Muscle of leg (tissue), 16 donors: ENCODE results near the gene NACA. TPM values are rescaled to one million over a fixed set of nuclear protein-coding genes. Genes with fewer than 3 reads are reported as not detected.
A peak's percentile ranks its signal among the peaks of the same experiment; 100 is the strongest.

ENCODE experiments used
- DNase-seq: peaks from one replicate; pipeline ENCODE4 v3.0.0; 2013
- H3K27ac ChIP-seq: one replicate; pipeline ENCODE4 v1.5.1; 2013; ENCODE audit warnings: mild to moderate bottlenecking, low read length, control low read depth
- H3K27me3 ChIP-seq: one replicate; pipeline ENCODE4 v1.6.1; 2013; ENCODE audit warnings: low read length; ENCODE audit not compliant: control insufficient read depth, insufficient read depth
- H3K36me3 ChIP-seq: one replicate; pipeline ENCODE4 v1.6.1; 2013; ENCODE audit warnings: low read length; ENCODE audit not compliant: control insufficient read depth, insufficient read depth
- H3K4me1 ChIP-seq: one replicate; pipeline ENCODE4 v1.6.1; 2013; ENCODE audit warnings: low read length; ENCODE audit not compliant: control insufficient read depth, insufficient read depth
- H3K4me3 ChIP-seq: one replicate; pipeline ENCODE4 v1.5.1; 2013; ENCODE audit warnings: low read length, control low read depth
- H3K9me3 ChIP-seq: replicated peaks from 2 replicates; pipeline ENCODE4 v1.6.1; 2013; ENCODE audit warnings: low read depth, low read length; ENCODE audit not compliant: control insufficient read depth
- WGBS: methylation state at CpG from one replicate; pipeline ENCODE4 v1.1.5; 2013; ENCODE audit warnings: missing lambda C conversion rate; ENCODE audit not compliant: insufficient coverage; 5-methylcytosine and 5-hydroxymethylcytosine counted together
- long read RNA-seq, 11 donors: transcript quantifications; one replicate each; lab custom pipeline, GENCODE V29; 2026
- polyA plus RNA-seq, 8 donors: library from polyadenylated mRNA; unstranded; fragments of 120-200 nt; gene quantifications; one replicate each; pipeline versions ENCODE4 v1.2.1 to v1.2.3, GENCODE V29; 2013; ENCODE audit warnings: inconsistent platforms in 1 of 8, low replicate concordance in 1 of 8; ENCODE audit not compliant: insufficient read length in 8 of 8, insufficient read depth in 1 of 8
- total RNA-seq: library from RNA; stranded (reverse); fragments of 120-200 nt; gene quantifications from one replicate; pipeline ENCODE4 v1.2.4, GENCODE V29; 2013

NACA gene
- total RNA-seq (1,652 TPM), polyA plus RNA-seq (1,000 to 10,000 TPM; 1,679 to 2,423 (median 2,076) TPM)
- long read RNA-seq, donor 1, transcript NACA-204 (8 exons, 802 nt) = minor isoform, 9 of 295 reads
- long read RNA-seq, donor 1, transcript NACA-201 (8 exons, 2,690 nt) = major isoform, 140 of 295 reads
- long read RNA-seq, donor 1, partial matches to known transcripts = 135 of 295 reads
- long read RNA-seq, donor 1, other reads (novel, unspliced or antisense) = 7 of 295 reads
- long read RNA-seq, donor 2, transcript NACA-201 (8 exons, 2,690 nt) = major isoform, 46 of 80 reads
- long read RNA-seq, donor 2, partial matches to known transcripts = 31 of 80 reads
- long read RNA-seq, donor 2, other reads (novel, unspliced or antisense) = 0 of 80 reads
- long read RNA-seq, donor 3, transcript NACA-201 (8 exons, 2,690 nt) = major isoform, 229 of 654 reads
- long read RNA-seq, donor 3, transcript NACA-202 (8 exons, 1,059 nt) = minor isoform, 12 of 654 reads
- long read RNA-seq, donor 3, transcript NACA-204 (8 exons, 802 nt) = minor isoform, 9 of 654 reads
- long read RNA-seq, donor 3, partial matches to known transcripts = 381 of 654 reads
- long read RNA-seq, donor 3, other reads (novel, unspliced or antisense) = 20 of 654 reads
- long read RNA-seq, donor 4, transcript NACA-201 (8 exons, 2,690 nt) = major isoform, 239 of 535 reads
- long read RNA-seq, donor 4, transcript NACA-204 (8 exons, 802 nt) = minor isoform, 15 of 535 reads
- long read RNA-seq, donor 4, partial matches to known transcripts = 251 of 535 reads
- long read RNA-seq, donor 4, other reads (novel, unspliced or antisense) = 20 of 535 reads
- long read RNA-seq, donor 5, transcript NACA-202 (8 exons, 1,059 nt) = minor isoform, 47 of 1,604 reads
- long read RNA-seq, donor 5, transcript NACA-204 (8 exons, 802 nt) = minor isoform, 46 of 1,604 reads
- long read RNA-seq, donor 5, transcript NACA-201 (8 exons, 2,690 nt) = major isoform, 1,009 of 1,604 reads
- long read RNA-seq, donor 5, partial matches to known transcripts = 413 of 1,604 reads
- long read RNA-seq, donor 5, other reads (novel, unspliced or antisense) = 76 of 1,604 reads
- long read RNA-seq, donor 6, transcript NACA-202 (8 exons, 1,059 nt) = minor isoform, 21 of 1,208 reads
- long read RNA-seq, donor 6, transcript NACA-204 (8 exons, 802 nt) = minor isoform, 41 of 1,208 reads
- long read RNA-seq, donor 6, transcript NACA-217 (3 exons, 544 nt) = minor isoform, 5 of 1,208 reads
- long read RNA-seq, donor 6, transcript NACA-201 (8 exons, 2,690 nt) = major isoform, 692 of 1,208 reads
- long read RNA-seq, donor 6, partial matches to known transcripts = 392 of 1,208 reads
- long read RNA-seq, donor 6, other reads (novel, unspliced or antisense) = 48 of 1,208 reads
- long read RNA-seq, donor 7, transcript NACA-201 (8 exons, 2,690 nt) = major isoform, 486 of 931 reads
- long read RNA-seq, donor 7, transcript NACA-202 (8 exons, 1,059 nt) = minor isoform, 15 of 931 reads
- long read RNA-seq, donor 7, transcript NACA-204 (8 exons, 802 nt) = minor isoform, 27 of 931 reads
- long read RNA-seq, donor 7, transcript NACA-217 (3 exons, 544 nt) = minor isoform, 6 of 931 reads
- long read RNA-seq, donor 7, partial matches to known transcripts = 347 of 931 reads
- long read RNA-seq, donor 7, other reads (novel, unspliced or antisense) = 43 of 931 reads
- long read RNA-seq, donor 8, transcript NACA-201 (8 exons, 2,690 nt) = major isoform, 377 of 857 reads
- long read RNA-seq, donor 8, transcript NACA-204 (8 exons, 802 nt) = minor isoform, 25 of 857 reads
- long read RNA-seq, donor 8, transcript NACA-202 (8 exons, 1,059 nt) = minor isoform, 14 of 857 reads
- long read RNA-seq, donor 8, transcript NACA-217 (3 exons, 544 nt) = minor isoform, 7 of 857 reads
- long read RNA-seq, donor 8, partial matches to known transcripts = 407 of 857 reads
- long read RNA-seq, donor 8, other reads (novel, unspliced or antisense) = 14 of 857 reads
- long read RNA-seq, donor 9, transcript NACA-201 (8 exons, 2,690 nt) = major isoform, 304 of 669 reads
- long read RNA-seq, donor 9, transcript NACA-219 (4 exons, 768 nt) = minor isoform, 6 of 669 reads
- long read RNA-seq, donor 9, transcript NACA-202 (8 exons, 1,059 nt) = minor isoform, 16 of 669 reads
- long read RNA-seq, donor 9, transcript NACA-204 (8 exons, 802 nt) = minor isoform, 17 of 669 reads
- long read RNA-seq, donor 9, partial matches to known transcripts = 298 of 669 reads
- long read RNA-seq, donor 9, other reads (novel, unspliced or antisense) = 13 of 669 reads
- long read RNA-seq, donor 10, transcript NACA-204 (8 exons, 802 nt) = minor isoform, 33 of 1,252 reads
- long read RNA-seq, donor 10, transcript NACA-202 (8 exons, 1,059 nt) = minor isoform, 13 of 1,252 reads
- long read RNA-seq, donor 10, transcript NACA-201 (8 exons, 2,690 nt) = major isoform, 487 of 1,252 reads
- long read RNA-seq, donor 10, partial matches to known transcripts = 675 of 1,252 reads
- long read RNA-seq, donor 10, other reads (novel, unspliced or antisense) = 40 of 1,252 reads
- long read RNA-seq, donor 11, transcript NACA-201 (8 exons, 2,690 nt) = major isoform, 412 of 821 reads
- long read RNA-seq, donor 11, transcript NACA-202 (8 exons, 1,059 nt) = minor isoform, 11 of 821 reads
- long read RNA-seq, donor 11, transcript NACA-204 (8 exons, 802 nt) = minor isoform, 20 of 821 reads
- long read RNA-seq, donor 11, transcript NACA-217 (3 exons, 544 nt) = minor isoform, 7 of 821 reads
- long read RNA-seq, donor 11, partial matches to known transcripts = 335 of 821 reads
- long read RNA-seq, donor 11, other reads (novel, unspliced or antisense) = 30 of 821 reads

- peak within 1 kb of the TSS; percentile 76 for H3K4me3 ChIP-seq
- H3K4me1 ChIP-seq = peaks cover 24% of the 10 kb centered on the region
- WGBS = 0% methylated on average over 44 of the region's 46 CpGs
- H3K9me3 ChIP-seq = no peaks in the 10 kb centered on the region
- H3K27ac ChIP-seq = peak within 1 kb of the TSS; percentile 97
- no peaks in the 10 kb centered on the region for H3K27me3 ChIP-seq
- DNase-seq = peak; percentile 99
- H3K36me3 ChIP-seq = peaks cover 24% of the 10 kb centered on the region
These were observed at the start of gene NACA for GRCh38 chr12:56724972-56725722. Gene NACA, minus strand, starts transcription at chr12:56725299. Its CDS starts 778 bp downstream, at chr12:56724521.

- Histone ChIP-seq H3K27ac (no peak overlapping the region), H3K9me3 (no peaks in the 10 kb centered on the region), H3K36me3 (no peaks in the 10 kb centered on the region), H3K27me3 (no peaks in the 10 kb centered on the region), H3K4me1 (no peaks in the 10 kb centered on the region), H3K4me3 (no peak overlapping the region)
- no peak for DNase-seq
- WGBS = 100% methylated on average over 1 of the region's 2 CpGs
These were observed 48.0 kb upstream of the NACA start for GRCh38 chr12:56773113-56773512.

GRCh38 chr12:56772625-56773024 is 47.5 kb upstream of the NACA start:
- H3K4me3 ChIP-seq = no peak overlapping the region
- no peaks in the 10 kb centered on the region for H3K4me1 ChIP-seq
- no peaks in the 10 kb centered on the region for H3K27me3 ChIP-seq
- H3K9me3 ChIP-seq = no peaks in the 10 kb centered on the region
- no peak overlapping the region for H3K27ac ChIP-seq
- no peaks in the 10 kb centered on the region for H3K36me3 ChIP-seq
- WGBS = 82% methylated on average over 3 of the region's 5 CpGs
- DNase-seq = no peak

- no peak for DNase-seq
- no peaks in the 10 kb centered on the region for H3K9me3 ChIP-seq
- 74% methylated on average over 3 of the region's 3 CpGs for WGBS
- no peaks in the 10 kb centered on the region for H3K4me1 ChIP-seq
- no peaks in the 10 kb centered on the region for H3K36me3 ChIP-seq
- no peak overlapping the region for H3K4me3 ChIP-seq
- no peaks in the 10 kb centered on the region for H3K27me3 ChIP-seq
- no peak overlapping the region for H3K27ac ChIP-seq
These were observed 44.8 kb upstream of the NACA start for GRCh38 chr12:56769868-56770267.

GRCh38 chr12:56768424-56768823 is 43.3 kb upstream of the NACA start:
- 81% methylated on average over 3 of the region's 5 CpGs for WGBS
- Histone ChIP-seq H3K4me3 (no peak overlapping the region), H3K4me1 (no peaks in the 10 kb centered on the region), H3K27ac (no peak overlapping the region), H3K9me3 (no peaks in the 10 kb centered on the region), H3K27me3 (no peaks in the 10 kb centered on the region), H3K36me3 (no peaks in the 10 kb centered on the region)
- no peak for DNase-seq

GRCh38 chr12:56766535-56766934 is 41.4 kb upstream of the NACA start:
- 80% methylated on average over 6 of the region's 6 CpGs for WGBS
- Histone ChIP-seq H3K36me3 (no peaks in the 10 kb centered on the region), H3K27me3 (no peaks in the 10 kb centered on the region), H3K9me3 (no peaks in the 10 kb centered on the region), H3K27ac (no peak overlapping the region), H3K4me1 (no peaks in the 10 kb centered on the region), H3K4me3 (no peak overlapping the region)
- peak; percentile 59 for DNase-seq

- WGBS = 21% methylated on average over 2 of the region's 5 CpGs
- Histone ChIP-seq H3K9me3 (no peaks in the 10 kb centered on the region), H3K36me3 (no peaks in the 10 kb centered on the region), H3K27me3 (no peaks in the 10 kb centered on the region), H3K4me3 (no peak overlapping the region), H3K27ac (no peak overlapping the region), H3K4me1 (no peaks in the 10 kb centered on the region)
- no peak for DNase-seq
These were observed 38.9 kb upstream of the NACA start for GRCh38 chr12:56763753-56764657.
